Measurements from ENCODE around the gene ILF2.

Gene ILF2

GRCh38 chr1:153698020-153698922 is 27.5 kb upstream of the ILF2 start:
- TF ChIP-seq CTCF (IDR thresholded peaks at IDR 0.05; ENCODE audit: extremely low read depth, missing control alignments) = no peak
- no peak for DNase-seq (ENCODE audit: low spot score)

- DNase-seq (ENCODE audit: low spot score) = no peak
- TF ChIP-seq CTCF (IDR thresholded peaks at IDR 0.05; ENCODE audit: extremely low read depth, missing control alignments) = no peak
These were observed 26.6 kb upstream of the ILF2 start for GRCh38 chr1:153697191-153698019.

- no peak for TF ChIP-seq CTCF (IDR thresholded peaks at IDR 0.05; ENCODE audit: extremely low read depth, missing control alignments)
- no peak for DNase-seq (ENCODE audit: low spot score)
These were observed 25.9 kb upstream of the ILF2 start for GRCh38 chr1:153696741-153697140.

GRCh38 chr1:153693466-153693865 is 22.7 kb upstream of the ILF2 start:
- TF ChIP-seq CTCF (IDR thresholded peaks at IDR 0.05; ENCODE audit: extremely low read depth, missing control alignments) = no peak
- DNase-seq (ENCODE audit: low spot score) = no peak

GRCh38 chr1:153688736-153689328 is 18.0 kb upstream of the ILF2 start:
- no peak for TF ChIP-seq CTCF (IDR thresholded peaks at IDR 0.05; ENCODE audit: extremely low read depth, missing control alignments)
- DNase-seq (ENCODE audit: low spot score) = no peak

GRCh38 chr1:153688276-153688675 is 17.5 kb upstream of the ILF2 start:
- TF ChIP-seq CTCF (IDR thresholded peaks at IDR 0.05; ENCODE audit: extremely low read depth, missing control alignments) = no peak
- no peak for DNase-seq (ENCODE audit: low spot score)
